H1 (cell line): ENCODE results near the gene IGSF23. TPM values are rescaled to one million over a fixed set of nuclear protein-coding genes. Genes with fewer than 3 reads are reported as not detected.

Experiments
- BRCA1 ChIP-seq: IDR thresholded peaks from 2 replicates; pipeline ENCODE4 v1.6.1; 2012; ENCODE audit warnings: low read depth, low read length, improper control_type of control experiment
- CBX8 ChIP-seq: fragments of 300-800, 300-1000 bp; sonication (generic); IDR thresholded peaks from 2 replicates; pipeline ENCODE4 v1.7.1; 2016; ENCODE audit warnings: low read depth, low read length, borderline replicate concordance
- KDM5A ChIP-seq: fragments of 200-600 bp; IDR thresholded peaks from 2 replicates; pipeline ENCODE4 v1.7.1; 2012; ENCODE audit warnings: mild to moderate bottlenecking, low read length, inconsistent platforms, mixed read lengths
- NRF1 ChIP-seq: IDR thresholded peaks from 2 replicates; pipeline ENCODE4 v1.6.1; 2011; ENCODE audit warnings: mild to moderate bottlenecking, low read depth, low read length, improper control_type of control experiment
- polyA plus RNA-seq, 7 experiments: library from polyadenylated mRNA; depleted of rRNA in 3 of 7; stranded (reverse) in 5 of 7; unstranded in 2 of 7; fragments of >200 nt in 5 of 7; fragments of 200-250 nt in 2 of 7; gene quantifications; 1 replicate in 5 of 7; 2 replicates in 1 of 7; 4 replicates in 1 of 7; pipeline versions ENCODE4 v1.2.1 to v1.2.3, GENCODE V29; 2011 to 2013; ENCODE audit warnings: missing spikeins in 2 of 7, mixed read lengths in 2 of 7
- total RNA-seq: library from RNA; stranded (reverse); fragmentation: NEBNext Ultra II Directional; extraction: Animal tissue kit (Norgen Biotek cat#: 25700); gene quantifications from 2 replicates; pipeline ENCODE4 v1.2.1, GENCODE V29; 2021
- TF ChIP-seq, protein P1 (sequence below): fragments of 300-600 bp; sonication (generic); IDR thresholded peaks from 2 replicates; pipeline ENCODE4 v1.7.1; 2012; ENCODE audit warnings: low read length, moderate library complexity, mild to moderate bottlenecking, inconsistent platforms; ENCODE audit not compliant: insufficient replicate concordance

The IGSF23 gene
- total and polyA plus RNA-seq, 2 of the 8 experiments (the other 6 are each of a cell fraction or from before 2014, with no cell fraction given), result not detected

DNA sequence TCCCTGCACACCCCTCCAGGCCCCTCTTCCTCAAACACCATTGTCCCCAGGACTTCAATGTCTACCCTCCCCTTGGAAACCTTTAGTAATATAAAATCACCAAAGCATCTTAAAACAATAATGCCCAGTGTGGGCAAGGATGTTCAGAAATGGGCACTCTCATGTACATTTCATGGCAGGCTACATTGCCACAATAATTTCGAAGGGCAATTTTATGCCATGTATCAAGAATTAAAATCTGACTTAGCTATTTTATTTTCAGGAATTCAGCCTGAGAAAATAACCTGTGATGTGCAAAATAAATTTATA, 35.8 kb upstream of the IGSF23 start (continued):
- TF ChIP-seq, protein P1, sequence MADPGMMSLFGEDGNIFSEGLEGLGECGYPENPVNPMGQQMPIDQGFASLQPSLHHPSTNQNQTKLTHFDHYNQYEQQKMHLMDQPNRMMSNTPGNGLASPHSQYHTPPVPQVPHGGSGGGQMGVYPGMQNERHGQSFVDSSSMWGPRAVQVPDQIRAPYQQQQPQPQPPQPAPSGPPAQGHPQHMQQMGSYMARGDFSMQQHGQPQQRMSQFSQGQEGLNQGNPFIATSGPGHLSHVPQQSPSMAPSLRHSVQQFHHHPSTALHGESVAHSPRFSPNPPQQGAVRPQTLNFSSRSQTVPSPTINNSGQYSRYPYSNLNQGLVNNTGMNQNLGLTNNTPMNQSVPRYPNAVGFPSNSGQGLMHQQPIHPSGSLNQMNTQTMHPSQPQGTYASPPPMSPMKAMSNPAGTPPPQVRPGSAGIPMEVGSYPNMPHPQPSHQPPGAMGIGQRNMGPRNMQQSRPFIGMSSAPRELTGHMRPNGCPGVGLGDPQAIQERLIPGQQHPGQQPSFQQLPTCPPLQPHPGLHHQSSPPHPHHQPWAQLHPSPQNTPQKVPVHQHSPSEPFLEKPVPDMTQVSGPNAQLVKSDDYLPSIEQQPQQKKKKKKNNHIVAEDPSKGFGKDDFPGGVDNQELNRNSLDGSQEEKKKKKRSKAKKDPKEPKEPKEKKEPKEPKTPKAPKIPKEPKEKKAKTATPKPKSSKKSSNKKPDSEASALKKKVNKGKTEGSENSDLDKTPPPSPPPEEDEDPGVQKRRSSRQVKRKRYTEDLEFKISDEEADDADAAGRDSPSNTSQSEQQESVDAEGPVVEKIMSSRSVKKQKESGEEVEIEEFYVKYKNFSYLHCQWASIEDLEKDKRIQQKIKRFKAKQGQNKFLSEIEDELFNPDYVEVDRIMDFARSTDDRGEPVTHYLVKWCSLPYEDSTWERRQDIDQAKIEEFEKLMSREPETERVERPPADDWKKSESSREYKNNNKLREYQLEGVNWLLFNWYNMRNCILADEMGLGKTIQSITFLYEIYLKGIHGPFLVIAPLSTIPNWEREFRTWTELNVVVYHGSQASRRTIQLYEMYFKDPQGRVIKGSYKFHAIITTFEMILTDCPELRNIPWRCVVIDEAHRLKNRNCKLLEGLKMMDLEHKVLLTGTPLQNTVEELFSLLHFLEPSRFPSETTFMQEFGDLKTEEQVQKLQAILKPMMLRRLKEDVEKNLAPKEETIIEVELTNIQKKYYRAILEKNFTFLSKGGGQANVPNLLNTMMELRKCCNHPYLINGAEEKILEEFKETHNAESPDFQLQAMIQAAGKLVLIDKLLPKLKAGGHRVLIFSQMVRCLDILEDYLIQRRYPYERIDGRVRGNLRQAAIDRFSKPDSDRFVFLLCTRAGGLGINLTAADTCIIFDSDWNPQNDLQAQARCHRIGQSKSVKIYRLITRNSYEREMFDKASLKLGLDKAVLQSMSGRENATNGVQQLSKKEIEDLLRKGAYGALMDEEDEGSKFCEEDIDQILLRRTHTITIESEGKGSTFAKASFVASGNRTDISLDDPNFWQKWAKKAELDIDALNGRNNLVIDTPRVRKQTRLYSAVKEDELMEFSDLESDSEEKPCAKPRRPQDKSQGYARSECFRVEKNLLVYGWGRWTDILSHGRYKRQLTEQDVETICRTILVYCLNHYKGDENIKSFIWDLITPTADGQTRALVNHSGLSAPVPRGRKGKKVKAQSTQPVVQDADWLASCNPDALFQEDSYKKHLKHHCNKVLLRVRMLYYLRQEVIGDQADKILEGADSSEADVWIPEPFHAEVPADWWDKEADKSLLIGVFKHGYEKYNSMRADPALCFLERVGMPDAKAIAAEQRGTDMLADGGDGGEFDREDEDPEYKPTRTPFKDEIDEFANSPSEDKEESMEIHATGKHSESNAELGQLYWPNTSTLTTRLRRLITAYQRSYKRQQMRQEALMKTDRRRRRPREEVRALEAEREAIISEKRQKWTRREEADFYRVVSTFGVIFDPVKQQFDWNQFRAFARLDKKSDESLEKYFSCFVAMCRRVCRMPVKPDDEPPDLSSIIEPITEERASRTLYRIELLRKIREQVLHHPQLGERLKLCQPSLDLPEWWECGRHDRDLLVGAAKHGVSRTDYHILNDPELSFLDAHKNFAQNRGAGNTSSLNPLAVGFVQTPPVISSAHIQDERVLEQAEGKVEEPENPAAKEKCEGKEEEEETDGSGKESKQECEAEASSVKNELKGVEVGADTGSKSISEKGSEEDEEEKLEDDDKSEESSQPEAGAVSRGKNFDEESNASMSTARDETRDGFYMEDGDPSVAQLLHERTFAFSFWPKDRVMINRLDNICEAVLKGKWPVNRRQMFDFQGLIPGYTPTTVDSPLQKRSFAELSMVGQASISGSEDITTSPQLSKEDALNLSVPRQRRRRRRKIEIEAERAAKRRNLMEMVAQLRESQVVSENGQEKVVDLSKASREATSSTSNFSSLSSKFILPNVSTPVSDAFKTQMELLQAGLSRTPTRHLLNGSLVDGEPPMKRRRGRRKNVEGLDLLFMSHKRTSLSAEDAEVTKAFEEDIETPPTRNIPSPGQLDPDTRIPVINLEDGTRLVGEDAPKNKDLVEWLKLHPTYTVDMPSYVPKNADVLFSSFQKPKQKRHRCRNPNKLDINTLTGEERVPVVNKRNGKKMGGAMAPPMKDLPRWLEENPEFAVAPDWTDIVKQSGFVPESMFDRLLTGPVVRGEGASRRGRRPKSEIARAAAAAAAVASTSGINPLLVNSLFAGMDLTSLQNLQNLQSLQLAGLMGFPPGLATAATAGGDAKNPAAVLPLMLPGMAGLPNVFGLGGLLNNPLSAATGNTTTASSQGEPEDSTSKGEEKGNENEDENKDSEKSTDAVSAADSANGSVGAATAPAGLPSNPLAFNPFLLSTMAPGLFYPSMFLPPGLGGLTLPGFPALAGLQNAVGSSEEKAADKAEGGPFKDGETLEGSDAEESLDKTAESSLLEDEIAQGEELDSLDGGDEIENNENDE, result no peak
- TF ChIP-seq KDM5A (no peak), NRF1 (no peak), CBX8 (no peak), BRCA1 (no peak)
